HepG2 (cell line): ENCODE results near the gene CSHL1. TPM values are rescaled to one million over a fixed set of nuclear protein-coding genes. Genes with fewer than 3 reads are reported as not detected.

Experiments
- ATAC-seq: fragments of 200-7000 bp; cut with Tn5 transposase; 3 replicates; pipeline ENCODE4 v1.9.1; 2020; ENCODE audit warnings: mild to moderate bottlenecking, moderate library complexity
- BruUV-seq: library from RNA; stranded (reverse); fragments of 400-500 nt; replicated peaks from 2 replicates; lab custom pipeline; 2021; lab: Mats Ljungman, UMichigan
- CTCF ChIA-PET: fragments of 300-600 bp; formaldehyde crosslinking; extraction: SDS; loops from one replicate; lab custom pipeline; 2021; ENCODE audit warnings: low total read pairs, inconsistent platforms, low intra/inter-chr PET ratio; lab: Yijun Ruan, JAX
- POLR2A ChIA-PET: fragments of 350-600 bp; sonication (Branson Sonifier 250); formaldehyde crosslinking; loops from one replicate; lab custom pipeline; 2020; ENCODE audit warnings: antibody characterized with exemption, inconsistent platforms; lab: Yijun Ruan, JAX
- DNase-seq: peaks from one replicate; pipeline ENCODE4 v3.0.0-alpha.2; 2015; ENCODE audit warnings: low spot score
- FAIRE-seq: peaks from 3 replicates; lab custom pipeline; 2011; peaks lifted over from hg19 to GRCh38; lab: Jason Lieb, UNC
- H2AFZ ChIP-seq: one replicate; pipeline ENCODE4 v1.6.1; 2011; ENCODE audit warnings: low read length, inconsistent platforms
- H3K27ac ChIP-seq: fragments of 300-600 bp; 3 replicates; pipeline ENCODE4 v1.8.0; 2011; ENCODE audit warnings: mixed run types, mild to moderate bottlenecking, mixed read lengths, low read length, inconsistent platforms; ENCODE audit not compliant: insufficient read depth; ENCODE audit errors: extremely low read length
- H3K27me3 ChIP-seq, 2 experiments: fragments of 200-600 bp in 1 of 2; 2 replicates in 1 of 2; 3 replicates in 1 of 2; pipeline versions ENCODE4 v1.6.0 to v1.8.0; 2011; ENCODE audit warnings: low read length in 2 of 2, mild to moderate bottlenecking in 2 of 2, moderate library complexity in 2 of 2, inconsistent platforms in 1 of 2; ENCODE audit not compliant: insufficient read depth in 2 of 2, control insufficient read depth in 1 of 2
- H3K36me3 ChIP-seq, 2 experiments: fragments of 200-600 bp in 1 of 2; replicated peaks in 1 of 2; 2 replicates in 1 of 2; 3 replicates in 1 of 2; pipeline versions ENCODE4 v1.5.1 to v1.8.0; 2011; ENCODE audit warnings: low read length in 2 of 2, inconsistent platforms in 1 of 2; ENCODE audit not compliant: insufficient read depth in 2 of 2, control insufficient read depth in 1 of 2
- H3K4me1 ChIP-seq: 2 replicates; pipeline ENCODE4 v1.5.1; 2012; ENCODE audit warnings: low read length, inconsistent platforms; ENCODE audit not compliant: insufficient read depth
- H3K4me2 ChIP-seq: 2 replicates; pipeline ENCODE4 v1.6.0; 2011; ENCODE audit warnings: low read depth, low read length, inconsistent platforms
- H3K4me3 ChIP-seq, 3 experiments: fragments of 200-600 bp in 1 of 3; sonication (generic), shearing (Covaris generic) in 1 of 3; replicated peaks in 1 of 3; 2 replicates each; pipeline ENCODE4 v1.5.1; 2011 to 2016; ENCODE audit warnings: low read length in 3 of 3, inconsistent platforms in 2 of 3, low read depth in 2 of 3, mild to moderate bottlenecking in 2 of 3, control low read depth in 1 of 3, mixed read lengths in 1 of 3; ENCODE audit not compliant: insufficient read depth in 1 of 3
- H3K79me2 ChIP-seq: one replicate; pipeline ENCODE4 v1.6.1; 2011; ENCODE audit warnings: low read length, inconsistent platforms; ENCODE audit not compliant: insufficient read depth
- H3K9ac ChIP-seq: 2 replicates; pipeline ENCODE4 v1.6.0; 2011; ENCODE audit warnings: mild to moderate bottlenecking, low read depth, low read length, inconsistent platforms; ENCODE audit not compliant: insufficient read depth
- H3K9me3 ChIP-seq: 2 replicates; pipeline ENCODE4 v1.5.1; 2012; ENCODE audit warnings: mild to moderate bottlenecking, low read length
- H4K20me1 ChIP-seq: 2 replicates; pipeline ENCODE4 v1.6.0; 2011; ENCODE audit warnings: inconsistent platforms, mild to moderate bottlenecking, low read length, moderate library complexity; ENCODE audit not compliant: insufficient read depth
- BATF2 ChIP-seq: sonication (generic); formaldehyde crosslinking; IDR thresholded peaks from 2 replicates; pipeline ENCODE4 v1.8.0; 2022; ENCODE audit warnings: mild to moderate bottlenecking, missing genetic modification reagents, moderate library complexity
- BCLAF1 ChIP-seq: fragments of 450-650 bp; IDR thresholded peaks from 2 replicates; pipeline ENCODE4 v1.6.1; 2017; ENCODE audit warnings: mild to moderate bottlenecking
- CEBPB ChIP-seq: IDR thresholded peaks from 2 replicates; pipeline ENCODE4 v1.6.1; 2011; ENCODE audit warnings: low read depth, low read length, improper control_type of control experiment, borderline replicate concordance
- GRHL1 ChIP-seq: sonication (generic); formaldehyde crosslinking; conservative IDR thresholded peaks from 2 replicates; pipeline ENCODE4 v1.8.0; 2022; ENCODE audit warnings: missing genetic modification reagents
- KAT8 ChIP-seq: IDR thresholded peaks from 2 replicates; pipeline ENCODE4 v1.6.1; 2016; ENCODE audit warnings: missing genetic modification reagents, missing compliant biosample characterization
- MAFG ChIP-seq: sonication (generic); formaldehyde crosslinking; IDR thresholded peaks from 2 replicates; pipeline ENCODE4 v1.5.1; 2020; ENCODE audit warnings: mild to moderate bottlenecking, missing genetic modification reagents
- NFE2L2 ChIP-seq: fragments of 150-350 bp; IDR thresholded peaks from 2 replicates; pipeline ENCODE4 v1.6.1; 2014; ENCODE audit warnings: low read length
- ZNF414 ChIP-seq: sonication (generic); formaldehyde crosslinking; IDR thresholded peaks from 2 replicates; pipeline ENCODE4 v1.5.0; 2020; ENCODE audit warnings: missing genetic modification reagents
- ZNF629 ChIP-seq: sonication (generic); formaldehyde crosslinking; conservative IDR thresholded peaks from 2 replicates; pipeline ENCODE4 v1.5.0; 2020; ENCODE audit warnings: missing genetic modification reagents
- WGBS: methylation state at CpG from one replicate; pipeline ENCODE4 v1.1.6; 2017; ENCODE audit warnings: low lambda C conversion rate; 5-methylcytosine and 5-hydroxymethylcytosine counted together
- in situ Hi-C: cut with HindIII; loops from 2 replicates; pipeline ENCODE4 v1.10.0; 2017; ENCODE audit warnings: low pct_unique_long_range_greater_than_20kb; ENCODE audit not compliant: extremely low pct_ligation_motif_present
- intact Hi-C: fragments of 100-400 bp; cut with micrococcal nuclease; formaldehyde crosslinking; loops from one replicate; pipeline ENCODE4 v1.10.0; 2022; ENCODE audit not compliant: unreplicated experiment
- polyA plus RNA-seq, 8 experiments: library from polyadenylated mRNA; depleted of rRNA in 3 of 8; stranded (reverse) in 7 of 8; unstranded in 1 of 8; fragments of >200 nt; fragmentation: Illumina TruSeq in 4 of 8; extraction: Trizol in 4 of 8; gene quantifications; 2 replicates each; pipeline versions ENCODE4 v1.2.1 to v1.2.3, GENCODE V29; 2011 to 2016; ENCODE audit warnings: low read depth in 4 of 8, missing spikeins in 1 of 8, mixed read lengths in 1 of 8; ENCODE audit not compliant: insufficient read depth in 1 of 8
- total RNA-seq, 5 experiments: library from RNA; depleted of rRNA; stranded (reverse); fragments of >200 nt; fragmentation: Illumina TruSeq; extraction: Trizol; gene quantifications; 2 replicates each; pipeline ENCODE4 v1.2.3, GENCODE V29; 2016; ENCODE audit warnings: low read depth in 1 of 5

Gene CSHL1
- total and polyA plus RNA-seq, 2 of the 13 experiments (the other 11 are each of a cell fraction or from before 2014, with no cell fraction given) = not detected

GRCh38 chr17:63943745-63944144 lies 32.7 kb upstream of the CSHL1 start (continued):
- TF ChIP-seq ZNF414 (CRISPR knock-in tag) (no peak), BATF2 (no peak), BCLAF1 (no peak), CEBPB (no peak)
- TF ChIP-seq, all 625 proteins: peak for 0

- Histone ChIP-seq H3K79me2 (no peaks in the 10 kb centered on the region), H3K4me2 (no peak overlapping the region), H2AFZ (no peak overlapping the region), H3K9ac (no peak overlapping the region), H4K20me1 (no peaks in the 10 kb centered on the region), H3K36me3 (no peaks in the 10 kb centered on the region), H3K27me3 (peaks cover 0 to 33% of the 10 kb centered on the region in 2 experiments; a peak in 3 of 5 replicates), H3K27ac (no peak overlapping the region), H3K9me3 (no peaks in the 10 kb centered on the region), H3K4me1 (peaks cover 17% of the 10 kb centered on the region), H3K4me3 (no peak overlapping the region)
- CTCF ChIA-PET = no interaction called here
- WGBS = 51% methylated on average over 13 of the region's 21 CpGs
- DNase-seq = no peak
- in situ Hi-C loops (no loop called here), intact Hi-C loops (no loop called here)
- no peak for FAIRE-seq
- POLR2A ChIA-PET = no interaction called here
- ATAC-seq = no peak
- no TSS peak for BruUV-seq
- TF ChIP-seq NFE2L2 = peak; percentile 42; the same call in 1 of the 2 replicates
- TF ChIP-seq ZNF629 (CRISPR knock-in tag) = peak; percentile 37; the same call in 1 of the 2 replicates
- no peak for TF ChIP-seq KAT8 (CRISPR knock-in tag)
- no peak for TF ChIP-seq MAFG
- TF ChIP-seq GRHL1 (CRISPR knock-in tag) = no peak
These were observed 31.4 kb upstream of the CSHL1 start for GRCh38 chr17:63942309-63942985.
